IMR-90 (cell line): ENCODE results near the gene SPPL3. TPM values are rescaled to one million over a fixed set of nuclear protein-coding genes. Genes with fewer than 3 reads are reported as not detected.

Experiments
- ATAC-seq: fragments of 200-7000 bp; cut with Tn5 transposase; 2 replicates; pipeline ENCODE4 v1.9.1; 2020; ENCODE audit warnings: low read depth, mild to moderate bottlenecking, moderate library complexity
- BruUV-seq: library from RNA; stranded (reverse); fragments of 400-500 nt; replicated peaks from 2 replicates; lab custom pipeline; 2021; lab: Mats Ljungman, UMichigan
- CTCF ChIA-PET: fragments of 300-600 bp; formaldehyde crosslinking; extraction: SDS; loops from one replicate; lab custom pipeline; 2021; ENCODE audit warnings: antibody characterized with exemption; lab: Yijun Ruan, JAX
- POLR2A ChIA-PET: fragments of 300-600 bp; sonication (Branson Sonifier 250); formaldehyde crosslinking; loops from one replicate; lab custom pipeline; 2022; ENCODE audit warnings: antibody characterized with exemption; ENCODE audit not compliant: unreplicated experiment; lab: Charles Lee
- DNase-seq: peaks from one replicate; pipeline ENCODE4 v3.0.0; 2013
- H2AFZ ChIP-seq: replicated peaks from 2 replicates; pipeline ENCODE3; 2013; ENCODE audit warnings: low read length, mild to moderate bottlenecking; ENCODE audit not compliant: poor library complexity
- H2AK5ac ChIP-seq: 2 replicates; pipeline ENCODE4 v1.6.1; 2013; ENCODE audit warnings: low read depth, low read length, inconsistent platforms
- H2AK9ac ChIP-seq: replicated peaks from 2 replicates; pipeline ENCODE3; 2013; ENCODE audit warnings: mild to moderate bottlenecking, low read depth, low read length, moderate library complexity; ENCODE audit not compliant: poor library complexity
- H2BK120ac ChIP-seq: 2 replicates; pipeline ENCODE4 v1.6.1; 2013; ENCODE audit warnings: low read depth, low read length, inconsistent platforms
- H2BK15ac ChIP-seq: 3 replicates; pipeline ENCODE4 v1.6.1; 2013; ENCODE audit warnings: low read depth, low read length, inconsistent platforms
- H2BK20ac ChIP-seq: 2 replicates; pipeline ENCODE4 v1.6.1; 2013; ENCODE audit warnings: low read depth, mild to moderate bottlenecking, inconsistent platforms, low read length, moderate library complexity
- H2BK5ac ChIP-seq: 2 replicates; pipeline ENCODE4 v1.6.1; 2013; ENCODE audit warnings: mild to moderate bottlenecking, low read depth, low read length, inconsistent platforms; ENCODE audit not compliant: poor library complexity, severe bottlenecking
- H3K14ac ChIP-seq: replicated peaks from 2 replicates; pipeline ENCODE4 v1.6.1; 2013; ENCODE audit warnings: low read depth, low read length, inconsistent platforms
- H3K18ac ChIP-seq: 2 replicates; pipeline ENCODE4 v1.6.1; 2013; ENCODE audit warnings: low read depth, low read length, control low read depth
- H3K23ac ChIP-seq: 2 replicates; pipeline ENCODE4 v1.6.1; 2013; ENCODE audit warnings: low read depth, low read length, inconsistent platforms
- H3K27ac ChIP-seq: 2 replicates; pipeline ENCODE4 v1.5.1; 2013; ENCODE audit warnings: mild to moderate bottlenecking, control low read depth, low read length; ENCODE audit not compliant: insufficient read depth
- H3K27me3 ChIP-seq: 2 replicates; pipeline ENCODE4 v1.6.1; 2013; ENCODE audit warnings: low read length; ENCODE audit not compliant: control insufficient read depth, insufficient read depth
- H3K36me3 ChIP-seq: 2 replicates; pipeline ENCODE4 v1.6.1; 2013; ENCODE audit warnings: low read length, mixed read lengths; ENCODE audit not compliant: control insufficient read depth, insufficient read depth
- H3K4ac ChIP-seq: 2 replicates; pipeline ENCODE4 v1.6.1; 2013; ENCODE audit warnings: low read depth, low read length, inconsistent platforms
- H3K4me1 ChIP-seq: 2 replicates; pipeline ENCODE4 v1.6.1; 2013; ENCODE audit warnings: low read length, mixed read lengths; ENCODE audit not compliant: control insufficient read depth, insufficient read depth
- H3K4me2 ChIP-seq: 2 replicates; pipeline ENCODE4 v1.6.1; 2013; ENCODE audit warnings: low read depth, mild to moderate bottlenecking, control low read depth, low read length, moderate library complexity
- H3K4me3 ChIP-seq: 2 replicates; pipeline ENCODE4 v1.5.1; 2013; ENCODE audit warnings: low read depth, mild to moderate bottlenecking, control low read depth, low read length, moderate library complexity; ENCODE audit not compliant: insufficient read depth
- H3K56ac ChIP-seq: 2 replicates; pipeline ENCODE4 v1.6.1; 2013; ENCODE audit warnings: low read length, inconsistent platforms; ENCODE audit not compliant: insufficient read depth; ENCODE audit errors: extremely low read depth
- H3K79me1 ChIP-seq, 2 experiments: 2 replicates each; pipeline ENCODE4 v1.6.1; 2013; ENCODE audit warnings: low read length in 2 of 2, inconsistent platforms in 1 of 2, low read depth in 1 of 2
- H3K9ac ChIP-seq: 2 replicates; pipeline ENCODE4 v1.6.1; 2013; ENCODE audit warnings: low read depth, low read length, control low read depth
- H3K9me1 ChIP-seq: 2 replicates; pipeline ENCODE4 v1.6.1; 2013; ENCODE audit warnings: low read length, inconsistent platforms; ENCODE audit not compliant: insufficient read depth
- H3K9me3 ChIP-seq: 2 replicates; pipeline ENCODE4 v1.6.1; 2013; ENCODE audit warnings: low read length; ENCODE audit not compliant: control insufficient read depth, insufficient read depth
- H4K20me1 ChIP-seq: 2 replicates; pipeline ENCODE4 v1.6.1; 2013; ENCODE audit warnings: low read length, inconsistent platforms; ENCODE audit not compliant: insufficient read depth
- H4K5ac ChIP-seq: 2 replicates; pipeline ENCODE4 v1.6.1; 2013; ENCODE audit warnings: mild to moderate bottlenecking, low read depth, low read length, control low read depth
- H4K8ac ChIP-seq, 2 experiments: 2 replicates each; pipeline ENCODE4 v1.6.1; 2013; ENCODE audit warnings: low read depth in 2 of 2, low read length in 2 of 2, control low read depth in 1 of 2, inconsistent platforms in 1 of 2
- H4K91ac ChIP-seq: 2 replicates; pipeline ENCODE4 v1.6.1; 2013; ENCODE audit warnings: low read depth, low read length, inconsistent platforms; ENCODE audit not compliant: insufficient read depth
- BHLHE40 ChIP-seq: fragments of 150-350 bp; IDR thresholded peaks from 2 replicates; pipeline ENCODE4 v1.6.1; 2016; ENCODE audit warnings: mild to moderate bottlenecking, low read depth, low read length
- CEBPB ChIP-seq: IDR thresholded peaks from 2 replicates; pipeline ENCODE4 v1.6.1; 2012; ENCODE audit warnings: low read depth, low read length, improper control_type of control experiment
- CHD1 ChIP-seq: IDR thresholded peaks from 2 replicates; pipeline ENCODE4 v1.6.1; 2012; ENCODE audit warnings: low read depth, low read length, improper control_type of control experiment
- FOS ChIP-seq: fragments of 150-350 bp; IDR thresholded peaks from 2 replicates; pipeline ENCODE4 v1.6.1; 2016; ENCODE audit warnings: low read depth, low read length
- MAFK ChIP-seq: IDR thresholded peaks from 2 replicates; pipeline ENCODE4 v1.6.1; 2012; ENCODE audit warnings: low read depth, low read length, improper control_type of control experiment
- MAZ ChIP-seq: IDR thresholded peaks from 2 replicates; pipeline ENCODE4 v1.6.1; 2012; ENCODE audit warnings: low read depth, mild to moderate bottlenecking, low read length, improper control_type of control experiment, moderate library complexity, borderline replicate concordance
- MXI1 ChIP-seq: IDR thresholded peaks from 2 replicates; pipeline ENCODE4 v1.6.1; 2012; ENCODE audit warnings: low read depth, mild to moderate bottlenecking, low read length, moderate library complexity, borderline replicate concordance
- NFE2L2 ChIP-seq: fragments of 150-350 bp; IDR thresholded peaks from 2 replicates; pipeline ENCODE4 v1.6.1; 2016; ENCODE audit warnings: low read depth, mild to moderate bottlenecking, low read length
- POLR2A ChIP-seq: IDR thresholded peaks from 2 replicates; pipeline ENCODE4 v1.6.1; 2012; ENCODE audit warnings: mild to moderate bottlenecking, low read depth, low read length
- RAD21 ChIP-seq: IDR thresholded peaks from 2 replicates; pipeline ENCODE4 v1.6.1; 2012; ENCODE audit warnings: low read length, improper control_type of control experiment
- RCOR1 ChIP-seq: IDR thresholded peaks from 2 replicates; pipeline ENCODE4 v1.6.1; 2012; ENCODE audit warnings: mild to moderate bottlenecking, low read length, improper control_type of control experiment; ENCODE audit not compliant: insufficient replicate concordance
- RFX5 ChIP-seq: IDR thresholded peaks from 2 replicates; pipeline ENCODE4 v1.8.0; 2012; ENCODE audit warnings: low read depth, mild to moderate bottlenecking, low read length, moderate library complexity
- SMC3 ChIP-seq: fragments of 150-350 bp; IDR thresholded peaks from 2 replicates; pipeline ENCODE4 v1.6.1; 2016; ENCODE audit warnings: low read depth, mild to moderate bottlenecking, antibody characterized with exemption, low read length, moderate library complexity
- WGBS, 2 experiments: methylation state at CpG; one replicate each; pipeline versions ENCODE4 v1.1.5 to v1.1.7; 2013; ENCODE audit warnings: missing lambda C conversion rate in 2 of 2; ENCODE audit not compliant: insufficient read length in 1 of 2; ENCODE audit errors: extremely low coverage in 2 of 2; 5-methylcytosine and 5-hydroxymethylcytosine counted together
- dilution Hi-C: fragments of 300-500 bp; cut with HindIII; formaldehyde crosslinking; loops from one replicate; pipeline ENCODE4 v1.14.3; 2018; ENCODE audit warnings: low sequenced_read_pairs; ENCODE audit not compliant: unreplicated experiment
- in situ Hi-C: fragments of 300-500 bp; cut with MboI; formaldehyde crosslinking; loops from 3 replicates; pipeline ENCODE4 v1.14.3; 2019; ENCODE audit warnings: low sequenced_read_pairs, inconsistent platforms, mixed read lengths
- intact Hi-C: fragments of 100-400 bp; cut with micrococcal nuclease; formaldehyde crosslinking; loops from 2 replicates; pipeline ENCODE4 v1.10.0; 2022
- polyA plus RNA-seq, 3 experiments: library from polyadenylated mRNA; depleted of rRNA; stranded (reverse); fragments of >200 nt; gene quantifications; 2 replicates each; pipeline ENCODE4 v1.2.3, GENCODE V29; 2012; ENCODE audit warnings: low replicate concordance in 1 of 3
- total RNA-seq: library from RNA; depleted of rRNA; stranded (reverse); fragments of >200 nt; gene quantifications from 2 replicates; pipeline ENCODE4 v1.2.3, GENCODE V29; 2012
- TF ChIP-seq, protein P1 (sequence below): fragments of 150-350 bp; IDR thresholded peaks from 2 replicates; pipeline ENCODE4 v1.6.1; 2016; ENCODE audit warnings: low read depth, mild to moderate bottlenecking, low read length, moderate library complexity, borderline replicate concordance
- TF ChIP-seq, protein P2 (sequence below): conservative IDR thresholded peaks from 2 replicates; pipeline ENCODE4 v1.5.1; 2012; ENCODE audit warnings: mild to moderate bottlenecking, low read depth, low read length, improper control_type of control experiment
- TF ChIP-seq, protein P3 (sequence below): fragments of 150-350 bp; IDR thresholded peaks from 2 replicates; pipeline ENCODE4 v1.6.1; 2017; ENCODE audit warnings: mild to moderate bottlenecking, antibody characterized with exemption, low read length, low read depth

Gene SPPL3
- total and polyA plus RNA-seq, 2 of the 4 experiments (the other 2 are of a cell fraction) = 1.6 to 18.0 TPM

DNA sequence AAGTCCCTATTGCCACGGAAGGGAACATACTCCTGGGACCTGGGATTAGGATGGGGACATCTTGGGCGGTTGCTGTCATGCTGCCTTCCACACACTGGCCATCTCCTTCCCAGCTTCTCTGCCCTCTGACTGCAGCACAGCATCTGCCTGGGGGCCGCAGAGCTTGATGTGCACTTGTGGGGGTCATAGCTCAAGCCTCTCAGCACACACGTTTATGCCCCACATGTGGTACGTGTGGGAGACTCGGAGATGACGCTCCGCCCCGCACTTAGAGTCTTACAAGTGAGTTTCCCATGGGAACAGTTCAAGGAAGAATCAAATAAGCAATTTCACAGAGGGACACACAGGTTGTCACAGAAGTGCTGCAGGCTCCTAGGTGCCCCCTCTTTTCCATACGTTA, 169.9 kb downstream of the SPPL3 start:
- Histone ChIP-seq H3K27me3 (no peaks in the 10 kb centered on the region), H2AK9ac (no peak overlapping the region), H3K4me2 (no peak overlapping the region), H2BK120ac (no peak overlapping the region), H3K36me3 (peaks cover 2% of the 10 kb centered on the region), H2BK15ac (no peak overlapping the region), H4K91ac (no peak overlapping the region), H2AFZ (no peak overlapping the region), H4K5ac (no peak overlapping the region), H3K79me1 (no peaks in the 10 kb centered on the region), H2BK20ac (no peak overlapping the region), H4K20me1 (no peaks in the 10 kb centered on the region), H3K4me3 (no peak overlapping the region), H3K18ac (no peak overlapping the region), H2AK5ac (no peak overlapping the region), H4K8ac (no peak overlapping the region), H2BK5ac (no peak overlapping the region), H3K9ac (no peak overlapping the region), H3K14ac (no peak overlapping the region), H3K4me1 (no peaks in the 10 kb centered on the region), H3K23ac (no peak overlapping the region), H3K4ac (no peak overlapping the region), H3K27ac (no peak overlapping the region), H3K9me3 (no peaks in the 10 kb centered on the region), H3K56ac (no peak overlapping the region), H3K9me1 (no peaks in the 10 kb centered on the region)
- ATAC-seq (no peak), DNase-seq (no peak)
- intact Hi-C loops = no loop called here
- 94% methylated on average over 2 of the region's 10 CpGs; no CpG with 5 or more reads in 1 of the 2 experiments for WGBS, 2 experiments
- dilution Hi-C loops = no loop called here
- ChIA-PET POLR2A (no interaction called here), CTCF (no interaction called here)
- in situ Hi-C loops = no loop called here
- BruUV-seq = no TSS peak
- no peak for TF ChIP-seq MAFK
- no peak for TF ChIP-seq RAD21
- TF ChIP-seq, protein P1, sequence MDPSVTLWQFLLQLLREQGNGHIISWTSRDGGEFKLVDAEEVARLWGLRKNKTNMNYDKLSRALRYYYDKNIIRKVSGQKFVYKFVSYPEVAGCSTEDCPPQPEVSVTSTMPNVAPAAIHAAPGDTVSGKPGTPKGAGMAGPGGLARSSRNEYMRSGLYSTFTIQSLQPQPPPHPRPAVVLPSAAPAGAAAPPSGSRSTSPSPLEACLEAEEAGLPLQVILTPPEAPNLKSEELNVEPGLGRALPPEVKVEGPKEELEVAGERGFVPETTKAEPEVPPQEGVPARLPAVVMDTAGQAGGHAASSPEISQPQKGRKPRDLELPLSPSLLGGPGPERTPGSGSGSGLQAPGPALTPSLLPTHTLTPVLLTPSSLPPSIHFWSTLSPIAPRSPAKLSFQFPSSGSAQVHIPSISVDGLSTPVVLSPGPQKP = no peak
- no peak for TF ChIP-seq CHD1
- no peak for TF ChIP-seq MXI1
- TF ChIP-seq CEBPB = no peak
- no peak for TF ChIP-seq SMC3
- no peak for TF ChIP-seq RFX5
- TF ChIP-seq FOS = no peak
- TF ChIP-seq NFE2L2 = no peak
- TF ChIP-seq MAZ = no peak
- TF ChIP-seq RCOR1 = no peak
- TF ChIP-seq, protein P2, sequence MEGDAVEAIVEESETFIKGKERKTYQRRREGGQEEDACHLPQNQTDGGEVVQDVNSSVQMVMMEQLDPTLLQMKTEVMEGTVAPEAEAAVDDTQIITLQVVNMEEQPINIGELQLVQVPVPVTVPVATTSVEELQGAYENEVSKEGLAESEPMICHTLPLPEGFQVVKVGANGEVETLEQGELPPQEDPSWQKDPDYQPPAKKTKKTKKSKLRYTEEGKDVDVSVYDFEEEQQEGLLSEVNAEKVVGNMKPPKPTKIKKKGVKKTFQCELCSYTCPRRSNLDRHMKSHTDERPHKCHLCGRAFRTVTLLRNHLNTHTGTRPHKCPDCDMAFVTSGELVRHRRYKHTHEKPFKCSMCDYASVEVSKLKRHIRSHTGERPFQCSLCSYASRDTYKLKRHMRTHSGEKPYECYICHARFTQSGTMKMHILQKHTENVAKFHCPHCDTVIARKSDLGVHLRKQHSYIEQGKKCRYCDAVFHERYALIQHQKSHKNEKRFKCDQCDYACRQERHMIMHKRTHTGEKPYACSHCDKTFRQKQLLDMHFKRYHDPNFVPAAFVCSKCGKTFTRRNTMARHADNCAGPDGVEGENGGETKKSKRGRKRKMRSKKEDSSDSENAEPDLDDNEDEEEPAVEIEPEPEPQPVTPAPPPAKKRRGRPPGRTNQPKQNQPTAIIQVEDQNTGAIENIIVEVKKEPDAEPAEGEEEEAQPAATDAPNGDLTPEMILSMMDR = no peak
- no peak for TF ChIP-seq POLR2A
- TF ChIP-seq, protein P3, sequence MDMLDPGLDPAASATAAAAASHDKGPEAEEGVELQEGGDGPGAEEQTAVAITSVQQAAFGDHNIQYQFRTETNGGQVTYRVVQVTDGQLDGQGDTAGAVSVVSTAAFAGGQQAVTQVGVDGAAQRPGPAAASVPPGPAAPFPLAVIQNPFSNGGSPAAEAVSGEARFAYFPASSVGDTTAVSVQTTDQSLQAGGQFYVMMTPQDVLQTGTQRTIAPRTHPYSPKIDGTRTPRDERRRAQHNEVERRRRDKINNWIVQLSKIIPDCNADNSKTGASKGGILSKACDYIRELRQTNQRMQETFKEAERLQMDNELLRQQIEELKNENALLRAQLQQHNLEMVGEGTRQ = no peak
- no peak for TF ChIP-seq BHLHE40
